Natural killer cell treated with Interleukin-12 subunit alpha and Interleukin-12 subunit beta and Interleukin-15 and Interleukin-18, amount 100 ng/mL, for 72 hours (primary cell): ENCODE measurements around the gene ERBIN. TPM values are rescaled to one million over a fixed set of nuclear protein-coding genes. Genes with fewer than 3 reads are reported as not detected.
"Not testable (repeated sequence)": the region's sequence is repeated elsewhere in the genome, so short reads cannot be mapped to it uniquely, and the experiment has no call there.

Experiments used
- ATAC-seq, 2 donors: fragments of 150-1000 bp; cut with Tn5 transposase in 1 of 2; sonication (Bioruptor Pico), chemical (Tn5 transposase) in 1 of 2; 2 replicates each; pipeline ENCODE4 v1.10.0; 2021
- DNase-seq: peaks from one replicate; pipeline ENCODE4 v3.0.0; 2022; ENCODE audit warnings: low spot score
- H3K27ac Mint-ChIP-seq, 2 donors: 1 replicate in 1 of 2; 2 replicates in 1 of 2; pipeline ENCODE4 v1.8.0; 2022; ENCODE audit warnings: mixed read lengths in 2 of 2, mild to moderate bottlenecking in 1 of 2, moderate library complexity in 1 of 2
- H3K27me3 Mint-ChIP-seq, 2 donors: 1 replicate in 1 of 2; 2 replicates in 1 of 2; pipeline ENCODE4 v1.8.0; 2022; ENCODE audit warnings: mixed read lengths in 2 of 2
- H3K36me3 Mint-ChIP-seq: one replicate; pipeline ENCODE4 v1.8.0; 2022; ENCODE audit warnings: mixed read lengths
- H3K4me1 Mint-ChIP-seq, 2 donors: 1 replicate in 1 of 2; 2 replicates in 1 of 2; pipeline ENCODE4 v1.8.0; 2022; ENCODE audit warnings: low read depth in 2 of 2, mixed read lengths in 2 of 2, mild to moderate bottlenecking in 1 of 2
- H3K4me3 Mint-ChIP-seq: one replicate; pipeline ENCODE4 v1.8.0; 2022; ENCODE audit warnings: mixed read lengths
- H3K9me3 Mint-ChIP-seq: 2 replicates; pipeline ENCODE4 v1.8.0; 2022; ENCODE audit warnings: mixed read lengths
- total RNA-seq, 2 donors: library from RNA; stranded (reverse); gene quantifications; one replicate each; pipeline ENCODE4 v1.2.3, GENCODE V29; 2022

Gene ERBIN
- total RNA-seq, 2 donors from 2014 or later, result 53.4 to 61.2 TPM

GRCh38 chr5:65952259-65952658, 25.9 kb downstream of the ERBIN start:
- Mint-ChIP-seq H3K27me3 (no peaks in the 10 kb centered on the region), H3K4me3 (no peak overlapping the region), H3K36me3 (no peaks in the 10 kb centered on the region), H3K4me1 (peaks cover 35 to 38% of the 10 kb centered on the region in 2 donors), H3K27ac (no peak overlapping the region), H3K9me3 (no peaks in the 10 kb centered on the region)
- ATAC-seq (no peak), DNase-seq (no peak)

GRCh38 chr5:65954200-65954599, 27.8 kb downstream of the ERBIN start:
- H3K4me3 Mint-ChIP-seq, result no peak overlapping the region
- no peaks in the 10 kb centered on the region for H3K27me3 Mint-ChIP-seq

GRCh38 chr5:65955746-65956145, 29.4 kb downstream of the ERBIN start:
- Mint-ChIP-seq H3K9me3 (no peaks in the 10 kb centered on the region), H3K36me3 (no peaks in the 10 kb centered on the region), H3K4me1 (peaks cover 41 to 49% of the 10 kb centered on the region in 2 donors), H3K27me3 (no peaks in the 10 kb centered on the region), H3K27ac (peak overlapping the region in 1 of 2 donors; percentile 42), H3K4me3 (no peak overlapping the region)
- ATAC-seq (no peak), DNase-seq (no peak)

More at GRCh38 chr5:65954200-65954599, 27.8 kb downstream of the ERBIN start:
- Mint-ChIP-seq H3K9me3 (no peaks in the 10 kb centered on the region), H3K27ac (peak overlapping the region in 1 of 2 donors; percentile 56), H3K36me3 (no peaks in the 10 kb centered on the region), H3K4me1 (peaks cover 41 to 45% of the 10 kb centered on the region in 2 donors)
- no peak for DNase-seq
- no peak for ATAC-seq

- H3K27me3 Mint-ChIP-seq, H3K4me3 Mint-ChIP-seq, H3K27ac Mint-ChIP-seq, H3K9me3 Mint-ChIP-seq, DNase-seq, H3K36me3 Mint-ChIP-seq, ATAC-seq: not testable (repeated sequence)
- H3K4me1 Mint-ChIP-seq, result peaks cover 48 to 58% of the 10 kb centered on the region in 2 donors
Observed at GRCh38 chr5:65957703-65958102, 31.3 kb downstream of the ERBIN start.

GRCh38 chr5:65961633-65962032, 35.3 kb downstream of the ERBIN start:
- peak overlapping the region; percentile 5 for H3K4me3 Mint-ChIP-seq
- no peaks in the 10 kb centered on the region for H3K9me3 Mint-ChIP-seq
- peaks cover 43 to 54% of the 10 kb centered on the region in 2 donors for H3K4me1 Mint-ChIP-seq
- peak overlapping the region; percentile 1 to 11 for H3K27ac Mint-ChIP-seq
- ATAC-seq (peak; percentile 74 to 90), DNase-seq (no peak)
- H3K27me3 Mint-ChIP-seq, result no peaks in the 10 kb centered on the region
- no peaks in the 10 kb centered on the region for H3K36me3 Mint-ChIP-seq

GRCh38 chr5:65967288-65968066, 41.1 kb downstream of the ERBIN start:
- H3K36me3 Mint-ChIP-seq, result no peaks in the 10 kb centered on the region
- ATAC-seq, result no peak
- no peak for DNase-seq
- peak overlapping the region; percentile 2 for H3K4me3 Mint-ChIP-seq
- H3K27me3 Mint-ChIP-seq, result no peaks in the 10 kb centered on the region
- peaks cover 55 to 58% of the 10 kb centered on the region in 2 donors for H3K4me1 Mint-ChIP-seq
- H3K27ac Mint-ChIP-seq, result peak overlapping the region in 1 of 2 donors; percentile 29
- no peaks in the 10 kb centered on the region for H3K9me3 Mint-ChIP-seq

GRCh38 chr5:65969539-65970393, 43.4 kb downstream of the ERBIN start:
- Mint-ChIP-seq H3K36me3 (no peaks in the 10 kb centered on the region), H3K9me3 (no peaks in the 10 kb centered on the region), H3K4me1 (peaks cover 58 to 63% of the 10 kb centered on the region in 2 donors), H3K4me3 (peak overlapping the region; percentile 68), H3K27ac (peak overlapping the region; percentile 24 to 73), H3K27me3 (no peaks in the 10 kb centered on the region)
- DNase-seq, result no peak
- no peak for ATAC-seq

- peak overlapping the region; percentile 68 for H3K4me3 Mint-ChIP-seq
- H3K27ac Mint-ChIP-seq, result peak overlapping the region; percentile 24 to 73
- no peak for ATAC-seq
- H3K27me3 Mint-ChIP-seq, result no peaks in the 10 kb centered on the region
- peaks cover 2% of the 10 kb centered on the region for H3K36me3 Mint-ChIP-seq
- peaks cover 59 to 67% of the 10 kb centered on the region in 2 donors for H3K4me1 Mint-ChIP-seq
- no peaks in the 10 kb centered on the region for H3K9me3 Mint-ChIP-seq
- DNase-seq, result no peak
Observed at GRCh38 chr5:65970481-65971367, 44.3 kb downstream of the ERBIN start.

GRCh38 chr5:65971643-65972042, 45.3 kb downstream of the ERBIN start:
- no peaks in the 10 kb centered on the region for H3K27me3 Mint-ChIP-seq
- no peak overlapping the region for H3K27ac Mint-ChIP-seq
- H3K36me3 Mint-ChIP-seq, result peaks cover 4% of the 10 kb centered on the region
- no peak overlapping the region for H3K4me3 Mint-ChIP-seq
- ATAC-seq, result no peak
- no peaks in the 10 kb centered on the region for H3K9me3 Mint-ChIP-seq
- H3K4me1 Mint-ChIP-seq, result peaks cover 58 to 65% of the 10 kb centered on the region in 2 donors
- no peak for DNase-seq

GRCh38 chr5:65972896-65973295, 46.5 kb downstream of the ERBIN start:
- not testable (repeated sequence) for H3K9me3 Mint-ChIP-seq, H3K27ac Mint-ChIP-seq, H3K4me3 Mint-ChIP-seq, ATAC-seq, H3K27me3 Mint-ChIP-seq, H3K36me3 Mint-ChIP-seq, DNase-seq
- H3K4me1 Mint-ChIP-seq, result peaks cover 51 to 58% of the 10 kb centered on the region in 2 donors

- Mint-ChIP-seq H3K36me3 (peaks cover 9% of the 10 kb centered on the region), H3K27ac (peak overlapping the region; percentile 6 to 42), H3K27me3 (no peaks in the 10 kb centered on the region), H3K4me1 (peaks cover 51 to 69% of the 10 kb centered on the region in 2 donors), H3K9me3 (no peaks in the 10 kb centered on the region), H3K4me3 (no peak overlapping the region)
- no peak for DNase-seq
- ATAC-seq, result no peak
Observed at GRCh38 chr5:65978251-65978650, 51.9 kb downstream of the ERBIN start.

- Mint-ChIP-seq H3K36me3 (peaks cover 5% of the 10 kb centered on the region), H3K9me3 (no peaks in the 10 kb centered on the region), H3K27ac (peak overlapping the region; percentile 6 to 59), H3K27me3 (no peaks in the 10 kb centered on the region), H3K4me1 (peaks cover 52 to 64% of the 10 kb centered on the region in 2 donors), H3K4me3 (no peak overlapping the region)
- ATAC-seq (no peak), DNase-seq (no peak)
Observed at GRCh38 chr5:65981548-65981947, 55.2 kb downstream of the ERBIN start.

GRCh38 chr5:65981969-65982619, 55.7 kb downstream of the ERBIN start:
- Mint-ChIP-seq H3K27ac (peak overlapping the region; percentile 6 to 59), H3K36me3 (peaks cover 5% of the 10 kb centered on the region), H3K4me1 (peaks cover 56 to 64% of the 10 kb centered on the region in 2 donors), H3K27me3 (no peaks in the 10 kb centered on the region), H3K4me3 (no peak overlapping the region), H3K9me3 (no peaks in the 10 kb centered on the region)
- ATAC-seq, result no peak
- DNase-seq, result no peak
